Body of pancreas (tissue), 4 donors: ENCODE results near the gene PILRA. TPM values are rescaled to one million over a fixed set of nuclear protein-coding genes. Genes with fewer than 3 reads are reported as not detected.
A peak's percentile ranks its signal among the peaks of the same experiment; 100 is the strongest.

Source experiments
- ATAC-seq: fragments of 150-250 bp; one replicate; pipeline ENCODE4 v1.9.1; 2016
- DNase-seq, 4 donors: peaks; one replicate each; pipeline ENCODE4 v3.0.0-alpha.2; 2019
- H3K27ac ChIP-seq, 4 donors: fragments of 200-600 bp; sonication (generic); 1 replicate in 3 of 4; 2 replicates in 1 of 4; pipeline versions ENCODE4 v1.5.1 to v1.6.1; 2016 to 2019; ENCODE audit warnings: mild to moderate bottlenecking in 1 of 4, mixed read lengths in 1 of 4, moderate library complexity in 1 of 4
- H3K27me3 ChIP-seq, 2 donors: fragments of 200-600 bp; sonication (generic); one replicate each; pipeline ENCODE4 v1.6.0; 2016; ENCODE audit warnings: mild to moderate bottlenecking in 1 of 2
- H3K36me3 ChIP-seq, 2 donors: fragments of 200-600 bp; sonication (generic); replicated peaks in 1 of 2; 2 replicates each; pipeline ENCODE4 v1.5.1; 2016; ENCODE audit warnings: low read depth in 2 of 2; ENCODE audit not compliant: insufficient read depth in 1 of 2
- H3K4me1 ChIP-seq: fragments of 200-600 bp; sonication (generic); one replicate; pipeline ENCODE4 v1.6.0; 2016
- H3K4me3 ChIP-seq, 2 donors: fragments of 200-600 bp; sonication (generic); 1 replicate in 1 of 2; 2 replicates in 1 of 2; pipeline ENCODE4 v1.5.1; 2016 to 2019
- H3K9me3 ChIP-seq, 3 donors: fragments of 200-600 bp; sonication (generic); 1 replicate in 2 of 3; 2 replicates in 1 of 3; pipeline ENCODE4 v1.5.1; 2016
- POLR2A ChIP-seq, 3 donors: fragments of 450-650 bp; IDR thresholded peaks; one replicate each; pipeline ENCODE4 v1.6.1; 2016; ENCODE audit warnings: antibody characterized with exemption in 3 of 3, mild to moderate bottlenecking in 2 of 3
- WGBS, 2 donors: methylation state at CpG; one replicate each; pipeline ENCODE4 v1.1.5; 2017; 5-methylcytosine and 5-hydroxymethylcytosine counted together
- intact Hi-C: fragments of 100-400 bp; cut with DNase I; formaldehyde crosslinking; loops from one replicate; pipeline ENCODE4 v1.15.1; 2023
- total RNA-seq, 2 donors: library from RNA; depleted of rRNA; stranded (reverse); fragments of >200 nt; gene quantifications; one replicate each; pipeline ENCODE4 v1.1.0, GENCODE V29; 2016
- TF ChIP-seq, protein P1 (sequence below), 7 experiments: fragments of 450-650 bp in 4 of 7; fragments of 200-600 bp in 3 of 7; sonication (generic) in 3 of 7; IDR thresholded peaks; one replicate each; pipeline ENCODE4 v1.5.1; 2016 to 2019; ENCODE audit warnings: antibody characterized with exemption in 7 of 7

The PILRA gene
- total RNA-seq, 2 donors from 2014 or later = 7.0 TPM; not detected in 1

DNA sequence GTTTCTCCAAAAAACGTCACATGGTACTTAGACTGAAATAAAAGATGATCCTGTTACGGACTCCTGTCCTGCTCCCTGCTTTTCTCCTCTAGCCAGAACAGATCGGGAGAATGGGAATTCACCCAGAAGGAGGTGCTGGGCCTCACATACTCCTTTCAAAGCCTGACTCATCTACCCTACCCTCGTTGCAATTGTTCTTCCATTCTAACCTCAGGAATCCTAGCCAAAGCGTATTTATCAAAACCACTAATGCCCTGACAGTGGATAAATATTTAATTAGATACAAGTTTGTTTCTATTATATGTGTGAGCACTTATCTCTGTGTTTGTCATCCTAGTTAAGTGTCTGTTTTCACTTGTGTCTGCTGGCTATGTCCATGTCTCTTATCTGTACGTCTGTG lies 33.5 kb downstream of the PILRA start:
- WGBS, 2 donors = 35 to 44% methylated on average over 6 of the region's 6 CpGs
- no peak for DNase-seq
- TF ChIP-seq POLR2A (IDR thresholded peaks at IDR 0.05) = no peak
- TF ChIP-seq, protein P1, sequence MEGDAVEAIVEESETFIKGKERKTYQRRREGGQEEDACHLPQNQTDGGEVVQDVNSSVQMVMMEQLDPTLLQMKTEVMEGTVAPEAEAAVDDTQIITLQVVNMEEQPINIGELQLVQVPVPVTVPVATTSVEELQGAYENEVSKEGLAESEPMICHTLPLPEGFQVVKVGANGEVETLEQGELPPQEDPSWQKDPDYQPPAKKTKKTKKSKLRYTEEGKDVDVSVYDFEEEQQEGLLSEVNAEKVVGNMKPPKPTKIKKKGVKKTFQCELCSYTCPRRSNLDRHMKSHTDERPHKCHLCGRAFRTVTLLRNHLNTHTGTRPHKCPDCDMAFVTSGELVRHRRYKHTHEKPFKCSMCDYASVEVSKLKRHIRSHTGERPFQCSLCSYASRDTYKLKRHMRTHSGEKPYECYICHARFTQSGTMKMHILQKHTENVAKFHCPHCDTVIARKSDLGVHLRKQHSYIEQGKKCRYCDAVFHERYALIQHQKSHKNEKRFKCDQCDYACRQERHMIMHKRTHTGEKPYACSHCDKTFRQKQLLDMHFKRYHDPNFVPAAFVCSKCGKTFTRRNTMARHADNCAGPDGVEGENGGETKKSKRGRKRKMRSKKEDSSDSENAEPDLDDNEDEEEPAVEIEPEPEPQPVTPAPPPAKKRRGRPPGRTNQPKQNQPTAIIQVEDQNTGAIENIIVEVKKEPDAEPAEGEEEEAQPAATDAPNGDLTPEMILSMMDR (IDR thresholded peaks at IDR 0.05) = no peak

DNA sequence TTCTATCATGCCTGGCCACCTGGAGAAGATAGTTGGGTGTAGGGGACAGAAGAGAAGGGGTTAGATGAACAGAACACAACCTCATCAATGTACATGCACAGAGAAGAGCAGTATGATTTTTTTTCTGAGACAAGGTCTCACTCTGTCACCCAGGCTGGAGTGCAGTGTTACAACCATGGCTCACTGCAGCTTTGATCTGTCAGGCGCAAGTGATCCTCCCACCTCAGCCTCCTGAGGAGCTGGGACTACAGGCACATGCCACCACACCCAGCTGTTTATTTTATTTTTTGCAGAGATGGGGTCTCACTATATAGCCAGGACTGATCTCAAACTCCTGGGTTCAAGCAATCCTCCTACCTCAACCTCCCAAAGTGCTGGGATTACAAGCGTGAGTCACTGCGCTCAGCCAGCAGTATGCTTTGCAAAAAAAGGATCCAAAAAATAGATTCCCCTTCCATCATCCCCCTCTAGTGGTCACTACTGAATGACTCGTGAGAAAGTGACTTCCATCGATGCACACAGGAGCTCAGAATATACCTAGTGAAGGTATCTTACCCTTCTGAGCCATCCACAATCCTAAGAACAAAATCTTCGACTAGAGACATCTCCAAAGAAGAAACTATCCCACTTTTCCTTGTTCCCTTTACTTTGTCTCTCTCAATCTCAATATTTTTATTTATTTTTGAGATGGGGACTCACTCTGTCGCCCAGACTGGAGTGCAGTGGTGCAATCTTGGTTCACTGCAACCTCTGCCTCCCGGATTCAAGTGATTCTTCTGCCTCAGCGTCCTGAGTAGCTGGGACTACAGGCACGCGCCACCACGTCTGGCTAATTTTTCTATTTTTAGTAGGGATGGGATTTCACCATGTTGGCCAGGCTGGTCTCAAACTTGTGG lies 34.2 kb downstream of the PILRA start:
- Histone ChIP-seq H3K27ac (no peak overlapping the region), H3K36me3 (no peaks in the 10 kb centered on the region), H3K4me3 (no peak overlapping the region), H3K4me1 (no peaks in the 10 kb centered on the region), H3K27me3 (no peaks in the 10 kb centered on the region), H3K9me3 (no peaks in the 10 kb centered on the region)
- TF ChIP-seq, protein P1 (IDR thresholded peaks at IDR 0.05) = peak; percentile 38 to 68 (median 49)
- TF ChIP-seq POLR2A (IDR thresholded peaks at IDR 0.05) = no peak
- ATAC-seq = peak; percentile 76
- DNase-seq = peak in 3 of 4 donors; percentile 19 to 60 (median 33)
- WGBS, 2 donors = 34 to 43% methylated on average over 12 of the region's 12 CpGs
- intact Hi-C loops = no loop called here

More for the DNA sequence above, 33.5 kb downstream of the PILRA start:
- no peaks in the 10 kb centered on the region for H3K36me3 ChIP-seq
- no peak overlapping the region for H3K4me3 ChIP-seq
- no peak for ATAC-seq
- H3K4me1 ChIP-seq = no peaks in the 10 kb centered on the region
- no peaks in the 10 kb centered on the region for H3K27me3 ChIP-seq
- intact Hi-C loops = no loop called here
- H3K9me3 ChIP-seq = no peaks in the 10 kb centered on the region
- H3K27ac ChIP-seq = no peak overlapping the region

DNA sequence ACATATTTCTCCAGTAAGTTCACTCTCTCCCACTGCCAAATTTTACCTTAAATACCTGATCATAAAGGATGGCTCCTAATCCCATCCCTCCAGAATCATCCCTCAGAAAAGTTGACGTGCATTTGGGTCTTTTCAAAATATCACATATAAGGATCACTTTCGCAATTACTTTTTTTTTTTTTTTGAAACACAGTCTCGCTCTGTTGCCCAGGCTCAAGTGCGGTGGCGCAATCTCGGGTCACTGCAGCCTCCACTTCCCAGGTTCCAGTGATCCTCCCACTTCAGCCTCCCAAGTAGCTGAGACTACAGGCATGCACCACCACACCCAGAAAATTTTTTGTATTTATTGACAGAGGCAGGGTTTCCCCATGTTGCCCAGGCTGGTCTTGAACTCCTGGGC lies 37.8 kb downstream of the PILRA start:
- Histone ChIP-seq H3K27me3 (no peaks in the 10 kb centered on the region), H3K36me3 (no peaks in the 10 kb centered on the region), H3K4me3 (no peak overlapping the region), H3K9me3 (no peaks in the 10 kb centered on the region), H3K27ac (no peak overlapping the region), H3K4me1 (no peaks in the 10 kb centered on the region)
- 83 to 87% methylated on average over 6 of the region's 6 CpGs for WGBS, 2 donors
- intact Hi-C loops = no loop called here
- ATAC-seq = no peak
- no peak for DNase-seq
- no peak for TF ChIP-seq POLR2A (IDR thresholded peaks at IDR 0.05)
- TF ChIP-seq, protein P1 (IDR thresholded peaks at IDR 0.05) = no peak

DNA sequence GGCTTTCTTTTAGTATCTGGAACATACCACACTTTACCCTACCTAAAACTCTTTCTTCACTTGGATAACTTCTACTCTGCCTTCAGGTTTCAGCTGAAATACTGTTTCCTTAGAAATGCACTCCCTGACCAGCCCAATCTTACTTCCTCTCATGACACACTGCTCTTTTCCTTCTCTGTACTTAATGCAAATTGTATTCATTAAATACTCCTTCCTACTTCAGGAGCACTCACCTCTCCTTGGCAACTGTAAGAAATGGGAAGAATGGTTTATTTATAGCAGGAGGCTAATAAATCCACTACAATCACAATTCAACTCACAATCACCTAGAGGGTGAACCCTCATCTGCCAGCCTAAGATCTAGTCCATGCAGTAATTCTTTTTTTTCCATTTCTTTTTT lies 40.1 kb downstream of the PILRA start:
- ATAC-seq (no peak), DNase-seq (no peak)
- Histone ChIP-seq H3K27ac (no peak overlapping the region), H3K36me3 (no peaks in the 10 kb centered on the region), H3K4me3 (no peak overlapping the region), H3K4me1 (no peaks in the 10 kb centered on the region), H3K9me3 (no peaks in the 10 kb centered on the region), H3K27me3 (no peaks in the 10 kb centered on the region)
- TF ChIP-seq, protein P1 (IDR thresholded peaks at IDR 0.05) = no peak
- TF ChIP-seq POLR2A (IDR thresholded peaks at IDR 0.05) = no peak
- intact Hi-C loops = no loop called here

DNA sequence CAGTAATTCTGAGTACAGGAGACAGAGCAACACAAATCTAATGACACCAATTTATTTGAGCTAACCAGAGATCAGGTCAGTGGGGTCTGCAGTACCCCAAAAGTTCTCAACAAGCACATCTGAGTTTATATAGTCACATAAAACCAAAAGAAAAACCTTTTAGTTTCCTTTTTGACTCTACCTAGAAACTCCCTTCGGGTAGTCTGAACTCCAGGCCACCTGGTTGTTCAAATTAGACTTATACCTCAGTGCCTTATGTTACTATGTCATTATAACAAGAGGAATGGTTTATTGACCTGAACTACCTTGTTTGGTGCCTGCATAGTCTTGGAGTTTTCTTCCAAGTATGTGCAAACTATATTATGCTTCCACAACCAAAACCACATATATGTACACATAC lies 40.6 kb downstream of the PILRA start:
- Histone ChIP-seq H3K4me1 (no peaks in the 10 kb centered on the region), H3K27me3 (no peaks in the 10 kb centered on the region), H3K36me3 (no peaks in the 10 kb centered on the region), H3K27ac (no peak overlapping the region), H3K4me3 (no peak overlapping the region), H3K9me3 (no peaks in the 10 kb centered on the region)
- ATAC-seq (no peak), DNase-seq (no peak)
- WGBS, 2 donors = 88 to 95% methylated on average over 1 of the region's 1 CpG
- no peak for TF ChIP-seq POLR2A (IDR thresholded peaks at IDR 0.05)
- TF ChIP-seq, protein P1 (IDR thresholded peaks at IDR 0.05) = no peak
- intact Hi-C loops = no loop called here
